Parathyroid adenoma (tissue), 2 donors: ENCODE results near the gene POLN.

Source experiments
- H2AFZ ChIP-seq: fragments of 300-600 bp; sonication (generic); one replicate; pipeline ENCODE4 v1.7.0; 2017; ENCODE audit warnings: antibody characterized with exemption, mild to moderate bottlenecking
- H3K27ac ChIP-seq: fragments of 300-600 bp; sonication (generic); one replicate; pipeline ENCODE4 v1.7.0; 2017
- H3K27me3 ChIP-seq: fragments of 300-600 bp; sonication (generic); one replicate; pipeline ENCODE4 v1.7.0; 2017; ENCODE audit warnings: low read length; ENCODE audit not compliant: control insufficient read depth, insufficient read depth
- H3K36me3 ChIP-seq: fragments of 300-600 bp; sonication (generic); one replicate; pipeline ENCODE4 v1.7.0; 2017; ENCODE audit warnings: low read length; ENCODE audit not compliant: control insufficient read depth, insufficient read depth
- H3K4me1 ChIP-seq: fragments of 300-600 bp; sonication (generic); one replicate; pipeline ENCODE4 v1.7.0; 2017; ENCODE audit warnings: control low read depth
- H3K4me2 ChIP-seq: fragments of 300-600 bp; sonication (generic); one replicate; pipeline ENCODE4 v1.7.0; 2017; ENCODE audit warnings: low read length
- H3K4me3 ChIP-seq: fragments of 300-600 bp; sonication (generic); one replicate; pipeline ENCODE4 v1.7.0; 2017; ENCODE audit warnings: low read depth, low read length
- H3K79me2 ChIP-seq: fragments of 300-600 bp; sonication (generic); one replicate; pipeline ENCODE4 v1.7.0; 2017; ENCODE audit warnings: control low read depth
- H3K9ac ChIP-seq: fragments of 300-600 bp; sonication (generic); one replicate; pipeline ENCODE4 v1.7.0; 2017; ENCODE audit warnings: mild to moderate bottlenecking
- H3K9me3 ChIP-seq: fragments of 300-600 bp; sonication (generic); one replicate; pipeline ENCODE4 v1.7.0; 2017; ENCODE audit warnings: low read length; ENCODE audit not compliant: control insufficient read depth
- TF ChIP-seq, protein P1 (sequence below): fragments of 300-600 bp; sonication (generic); IDR thresholded peaks from one replicate; pipeline ENCODE4 v1.7.0; 2017; ENCODE audit warnings: antibody characterized with exemption, mild to moderate bottlenecking
- donor health status: primary hyperparathyroidism.

POLN gene

GRCh38 chr4:2175990-2176698 is 65.8 kb downstream of the POLN start:
- Histone ChIP-seq H3K36me3 (no peaks in the 10 kb centered on the region), H3K79me2 (no peaks in the 10 kb centered on the region), H3K9ac (no peak overlapping the region), H3K9me3 (no peaks in the 10 kb centered on the region), H3K4me3 (no peak overlapping the region), H3K27me3 (no peaks in the 10 kb centered on the region), H2AFZ (no peak overlapping the region), H3K4me2 (no peak overlapping the region), H3K27ac (no peak overlapping the region), H3K4me1 (no peaks in the 10 kb centered on the region)
- TF ChIP-seq, protein P1, sequence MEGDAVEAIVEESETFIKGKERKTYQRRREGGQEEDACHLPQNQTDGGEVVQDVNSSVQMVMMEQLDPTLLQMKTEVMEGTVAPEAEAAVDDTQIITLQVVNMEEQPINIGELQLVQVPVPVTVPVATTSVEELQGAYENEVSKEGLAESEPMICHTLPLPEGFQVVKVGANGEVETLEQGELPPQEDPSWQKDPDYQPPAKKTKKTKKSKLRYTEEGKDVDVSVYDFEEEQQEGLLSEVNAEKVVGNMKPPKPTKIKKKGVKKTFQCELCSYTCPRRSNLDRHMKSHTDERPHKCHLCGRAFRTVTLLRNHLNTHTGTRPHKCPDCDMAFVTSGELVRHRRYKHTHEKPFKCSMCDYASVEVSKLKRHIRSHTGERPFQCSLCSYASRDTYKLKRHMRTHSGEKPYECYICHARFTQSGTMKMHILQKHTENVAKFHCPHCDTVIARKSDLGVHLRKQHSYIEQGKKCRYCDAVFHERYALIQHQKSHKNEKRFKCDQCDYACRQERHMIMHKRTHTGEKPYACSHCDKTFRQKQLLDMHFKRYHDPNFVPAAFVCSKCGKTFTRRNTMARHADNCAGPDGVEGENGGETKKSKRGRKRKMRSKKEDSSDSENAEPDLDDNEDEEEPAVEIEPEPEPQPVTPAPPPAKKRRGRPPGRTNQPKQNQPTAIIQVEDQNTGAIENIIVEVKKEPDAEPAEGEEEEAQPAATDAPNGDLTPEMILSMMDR: no peak

DNA sequence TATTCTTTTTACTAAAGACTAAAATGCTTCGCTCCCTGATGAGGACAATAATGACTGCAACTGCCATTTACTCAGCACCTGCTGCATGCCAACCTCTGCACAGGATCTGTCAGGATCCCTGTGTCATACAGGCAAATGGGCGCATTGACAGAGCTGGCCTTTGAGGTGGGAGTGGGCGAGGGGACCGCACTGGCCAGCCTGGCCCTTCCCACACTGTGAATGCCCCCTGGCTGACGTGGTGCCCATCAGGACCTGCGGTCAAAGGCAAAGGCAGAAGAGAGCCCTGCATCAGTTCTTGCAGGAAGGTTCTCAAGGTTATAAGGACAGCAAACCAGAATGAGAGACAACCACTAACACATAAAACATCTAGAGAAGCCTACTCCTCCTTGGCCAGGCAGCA is 67.9 kb downstream of the POLN start:
- H3K27ac ChIP-seq: no peak overlapping the region
- H3K4me1 ChIP-seq: no peaks in the 10 kb centered on the region
- TF ChIP-seq, protein P1: no peak
- H2AFZ ChIP-seq: no peak overlapping the region
- no peaks in the 10 kb centered on the region for H3K27me3 ChIP-seq
- no peaks in the 10 kb centered on the region for H3K79me2 ChIP-seq
- no peak overlapping the region for H3K4me2 ChIP-seq
- no peaks in the 10 kb centered on the region for H3K36me3 ChIP-seq
- H3K4me3 ChIP-seq: no peak overlapping the region
- no peak overlapping the region for H3K9ac ChIP-seq
- H3K9me3 ChIP-seq: no peaks in the 10 kb centered on the region

GRCh38 chr4:2172627-2173231 is 69.2 kb downstream of the POLN start:
- no peak overlapping the region for H3K27ac ChIP-seq
- TF ChIP-seq, protein P1: no peak

DNA sequence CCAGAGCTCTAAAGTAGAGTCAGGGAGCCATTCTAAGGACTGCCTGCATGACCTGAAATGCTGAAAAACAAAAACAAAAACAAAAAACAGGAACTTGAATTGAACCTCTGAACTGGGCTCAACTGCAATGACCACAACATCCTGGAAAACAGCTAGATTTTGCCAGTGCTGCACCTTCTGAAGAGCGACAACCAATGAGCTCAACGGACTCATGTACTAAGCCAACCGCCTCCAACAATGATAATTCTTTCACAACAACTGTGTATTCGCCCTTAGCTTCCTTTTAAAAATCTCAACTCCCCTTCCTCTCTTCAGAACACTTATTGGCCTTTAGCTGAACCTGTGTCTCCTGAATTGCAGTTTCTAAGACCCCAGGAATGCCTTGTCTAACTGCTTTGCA is 69.8 kb downstream of the POLN start:
- H3K27ac ChIP-seq: no peak overlapping the region
- TF ChIP-seq, protein P1: no peak
- no peak overlapping the region for H3K9ac ChIP-seq
- H3K4me3 ChIP-seq: no peak overlapping the region
- no peaks in the 10 kb centered on the region for H3K79me2 ChIP-seq
- H3K36me3 ChIP-seq: no peaks in the 10 kb centered on the region
- H3K4me1 ChIP-seq: no peaks in the 10 kb centered on the region
- no peaks in the 10 kb centered on the region for H3K9me3 ChIP-seq
- no peak overlapping the region for H3K4me2 ChIP-seq
- H3K27me3 ChIP-seq: no peaks in the 10 kb centered on the region
- H2AFZ ChIP-seq: no peak overlapping the region

More at GRCh38 chr4:2172627-2173231, 69.2 kb downstream of the POLN start:
- no peaks in the 10 kb centered on the region for H3K9me3 ChIP-seq
- no peak overlapping the region for H3K4me3 ChIP-seq
- no peaks in the 10 kb centered on the region for H3K79me2 ChIP-seq
- no peaks in the 10 kb centered on the region for H3K36me3 ChIP-seq
- no peak overlapping the region for H3K9ac ChIP-seq
- no peak overlapping the region for H2AFZ ChIP-seq
- no peaks in the 10 kb centered on the region for H3K4me1 ChIP-seq
- H3K27me3 ChIP-seq: no peaks in the 10 kb centered on the region
- no peak overlapping the region for H3K4me2 ChIP-seq
